GM18517 (cell line): Measurements from ENCODE around the gene COL26A1.

Experiments
- ATAC-seq: cut with Tn5 transposase; IDR thresholded peaks from one replicate; pipeline ENCODE4 v1.9.1; 2021; ENCODE audit warnings: mild to moderate bottlenecking, moderate library complexity; ENCODE audit not compliant: unreplicated experiment

The COL26A1 gene

GRCh38 chr7:101563198-101563901 is 200.7 kb downstream of the COL26A1 start:
- no peak for ATAC-seq

- no peak for ATAC-seq
Measured at GRCh38 chr7:101563943-101564777, 201.5 kb downstream of the COL26A1 start.

- ATAC-seq = no peak
Measured at GRCh38 chr7:101564778-101565211, 202.1 kb downstream of the COL26A1 start.

- no peak for ATAC-seq
Measured at GRCh38 chr7:101565601-101566209, 203.0 kb downstream of the COL26A1 start.

GRCh38 chr7:101567230-101567629 is 204.6 kb downstream of the COL26A1 start:
- no peak for ATAC-seq

GRCh38 chr7:101572156-101572555 is 209.5 kb downstream of the COL26A1 start:
- no peak for ATAC-seq

- no peak for ATAC-seq
Measured at GRCh38 chr7:101575168-101575567, 212.5 kb downstream of the COL26A1 start.

- ATAC-seq = no peak
Measured at GRCh38 chr7:101575721-101576120, 213.0 kb downstream of the COL26A1 start.

GRCh38 chr7:101576998-101577397 is 214.3 kb downstream of the COL26A1 start:
- ATAC-seq = no peak

GRCh38 chr7:101578552-101578951 is 215.9 kb downstream of the COL26A1 start:
- no peak for ATAC-seq

GRCh38 chr7:101580596-101580995 is 217.9 kb downstream of the COL26A1 start:
- no peak for ATAC-seq

- ATAC-seq = no peak
Measured at GRCh38 chr7:101581891-101582290, 219.2 kb downstream of the COL26A1 start.

- no peak for ATAC-seq
Measured at GRCh38 chr7:101582971-101583370, 220.3 kb downstream of the COL26A1 start.

GRCh38 chr7:101586078-101586905 is 223.6 kb downstream of the COL26A1 start:
- no peak for ATAC-seq

GRCh38 chr7:101586906-101587677 is 224.4 kb downstream of the COL26A1 start:
- no peak for ATAC-seq

GRCh38 chr7:101588131-101588935 is 225.7 kb downstream of the COL26A1 start:
- ATAC-seq = no peak

GRCh38 chr7:101589052-101589451 is 226.4 kb downstream of the COL26A1 start:
- no peak for ATAC-seq

GRCh38 chr7:101589976-101590662 is 227.4 kb downstream of the COL26A1 start:
- ATAC-seq = no peak
